GM12878 (cell line): ENCODE measurements around the gene GRK6. TPM values are rescaled to one million over a fixed set of nuclear protein-coding genes. Genes with fewer than 3 reads are reported as not detected.

Source experiments
- ATAC-seq: fragments of 200-7000 bp; cut with Tn5 transposase; 3 replicates; pipeline ENCODE4 v1.9.1; 2020; ENCODE audit warnings: mild to moderate bottlenecking, moderate library complexity
- BruUV-seq: library from RNA; stranded (reverse); fragments of 400-500 nt; replicated peaks from 2 replicates; lab custom pipeline; 2021; lab: Mats Ljungman, UMichigan
- CTCF ChIA-PET: fragments of 300-600 bp; sonication (Branson Sonifier 250); formaldehyde crosslinking; extraction: SDS; loops from one replicate; lab custom pipeline; 2021; ENCODE audit warnings: inconsistent platforms; lab: Yijun Ruan, JAX
- POLR2A ChIA-PET: fragments of 350-600 bp; formaldehyde crosslinking; extraction: SDS; loops from one replicate; lab custom pipeline; 2021; ENCODE audit warnings: inconsistent platforms; lab: Charles Lee
- RAD21 ChIA-PET: fragments of 300-600 bp; sonication (Branson Sonifier 250); formaldehyde crosslinking; loops from one replicate; lab custom pipeline; 2023; ENCODE audit warnings: antibody characterized with exemption; ENCODE audit not compliant: unreplicated experiment; lab: Charles Lee
- SMC1A ChIA-PET: fragments of 300-600 bp; sonication (Branson Sonifier 250); formaldehyde crosslinking; loops from one replicate; lab custom pipeline; 2023; ENCODE audit not compliant: unreplicated experiment, uncharacterized antibody; lab: Charles Lee
- DNase-seq: peaks from one replicate; pipeline ENCODE4 v3.0.0-alpha.2; 2011; ENCODE audit warnings: low read depth, low spot score
- FAIRE-seq: peaks from 3 replicates; lab custom pipeline; 2011; peaks lifted over from hg19 to GRCh38; lab: Jason Lieb, UNC
- H2AFZ ChIP-seq: 2 replicates; pipeline ENCODE4 v1.6.0; 2011; ENCODE audit warnings: low read depth, low read length, control low read depth; ENCODE audit not compliant: control insufficient read depth
- H3K27ac ChIP-seq: 2 replicates; pipeline ENCODE4 v1.5.1; 2011; ENCODE audit warnings: control low read depth; ENCODE audit not compliant: control insufficient read depth, insufficient read depth
- H3K27me3 ChIP-seq, 2 experiments: replicated peaks in 1 of 2; 2 replicates each; pipeline versions ENCODE4 v1.6.0 to v1.6.1; 2011; ENCODE audit warnings: low read length in 1 of 2; ENCODE audit not compliant: control insufficient read depth in 2 of 2, insufficient read depth in 2 of 2
- H3K36me3 ChIP-seq, 2 experiments: 2 replicates each; pipeline ENCODE4 v1.5.1; 2011; ENCODE audit warnings: low read length in 1 of 2; ENCODE audit not compliant: control insufficient read depth in 2 of 2, insufficient read depth in 2 of 2
- H3K4me1 ChIP-seq: 2 replicates; pipeline ENCODE4 v1.6.1; 2011; ENCODE audit warnings: mild to moderate bottlenecking, low read length, moderate library complexity, mixed read lengths; ENCODE audit not compliant: control insufficient read depth, insufficient read depth
- H3K4me2 ChIP-seq: 2 replicates; pipeline ENCODE4 v1.6.0; 2011; ENCODE audit warnings: control low read depth; ENCODE audit not compliant: control insufficient read depth, insufficient read depth
- H3K4me3 ChIP-seq: fragments of 200-600 bp; sonication (generic); 2 replicates; pipeline ENCODE4 v1.5.1; 2016
- H3K79me2 ChIP-seq: 2 replicates; pipeline ENCODE4 v1.6.0; 2011; ENCODE audit warnings: low read length; ENCODE audit not compliant: control insufficient read depth, insufficient read depth
- H3K9ac ChIP-seq: 2 replicates; pipeline ENCODE4 v1.8.0; 2011; ENCODE audit warnings: low read length, control low read depth, mixed read lengths; ENCODE audit not compliant: control insufficient read depth, insufficient read depth
- H3K9me3 ChIP-seq: replicated peaks from 3 replicates; pipeline ENCODE4 v1.5.1; 2011; ENCODE audit warnings: mild to moderate bottlenecking, low read length; ENCODE audit not compliant: control insufficient read depth, insufficient read depth
- H4K20me1 ChIP-seq: 2 replicates; pipeline ENCODE4 v1.6.0; 2011; ENCODE audit not compliant: control insufficient read depth, insufficient read depth
- BHLHE40 ChIP-seq, 2 experiments: fragments of 450-650 bp in 1 of 2; IDR thresholded peaks; 2 replicates each; pipeline ENCODE4 v1.6.1; 2011 to 2017; ENCODE audit warnings: low read depth in 2 of 2, borderline replicate concordance in 1 of 2, improper control_type of control experiment in 1 of 2, low read length in 1 of 2, mild to moderate bottlenecking in 1 of 2
- CBFB ChIP-seq: IDR thresholded peaks from 2 replicates; pipeline ENCODE4 v1.6.1; 2016; ENCODE audit warnings: antibody characterized with exemption, low read depth
- HDGF ChIP-seq: fragments of 450-650 bp; IDR thresholded peaks from 2 replicates; pipeline ENCODE4 v1.6.1; 2016; ENCODE audit warnings: antibody characterized with exemption
- KDM1A ChIP-seq: fragments of 200-600 bp; sonication (generic); IDR thresholded peaks from 2 replicates; pipeline ENCODE4 v1.6.1; 2016; ENCODE audit warnings: borderline replicate concordance
- MAX ChIP-seq: IDR thresholded peaks from 2 replicates; pipeline ENCODE4 v1.6.1; 2012; ENCODE audit warnings: low read depth, low read length, improper control_type of control experiment
- MEF2B ChIP-seq: fragments of 450-650 bp; IDR thresholded peaks from 2 replicates; pipeline ENCODE4 v1.6.1; 2018; ENCODE audit warnings: mild to moderate bottlenecking, moderate library complexity; ENCODE audit not compliant: partially characterized antibody, poor library complexity, severe bottlenecking
- NKRF ChIP-seq: fragments of 450-650 bp; conservative IDR thresholded peaks from 2 replicates; pipeline ENCODE4 v1.6.1; 2017; ENCODE audit warnings: mild to moderate bottlenecking, moderate library complexity
- POLR2AphosphoS5 ChIP-seq: IDR thresholded peaks from 2 replicates; pipeline ENCODE4 v1.6.1; 2011; ENCODE audit warnings: mild to moderate bottlenecking, low read length, inconsistent platforms
- RELA ChIP-seq: fragments of 450-650 bp; IDR thresholded peaks from 2 replicates; pipeline ENCODE4 v1.8.0; 2014; ENCODE audit warnings: borderline replicate concordance; ENCODE audit not compliant: partially characterized antibody
- RELB ChIP-seq: fragments of 450-650 bp; IDR thresholded peaks from 2 replicates; pipeline ENCODE4 v1.6.1; 2017; ENCODE audit warnings: low read depth, mild to moderate bottlenecking, moderate library complexity
- SIN3A ChIP-seq: IDR thresholded peaks from 2 replicates; pipeline ENCODE4 v1.6.1; 2012; ENCODE audit warnings: low read depth, low read length, improper control_type of control experiment
- SMAD5 ChIP-seq: IDR thresholded peaks from 2 replicates; pipeline ENCODE4 v1.6.1; 2016; ENCODE audit warnings: antibody characterized with exemption, low read depth
- TCF3 ChIP-seq: IDR thresholded peaks from 2 replicates; pipeline ENCODE4 v1.6.1; 2012; ENCODE audit warnings: low read depth, mild to moderate bottlenecking, low read length, borderline replicate concordance; ENCODE audit not compliant: insufficient read depth
- ZNF592 ChIP-seq: fragments of 450-650 bp; IDR thresholded peaks from 2 replicates; pipeline ENCODE4 v1.6.1; 2017; ENCODE audit warnings: mild to moderate bottlenecking, moderate library complexity
- WGBS: methylation state at CpG from one replicate; pipeline ENCODE4 v1.1.6; 2016; ENCODE audit warnings: low lambda C conversion rate; ENCODE audit not compliant: insufficient replicate concordance, insufficient coverage; ENCODE audit errors: missing lambda C conversion rate; 5-methylcytosine and 5-hydroxymethylcytosine counted together
- in situ Hi-C: fragments of 300-500 bp; cut with MboI; formaldehyde crosslinking; loops from 9 replicates; pipeline ENCODE4 v1.14.3; 2018; ENCODE audit warnings: mixed read lengths
- intact Hi-C: fragments of 100-400 bp; cut with micrococcal nuclease; formaldehyde crosslinking; loops from one replicate; pipeline ENCODE4 v1.14.2; 2022; ENCODE audit not compliant: unreplicated experiment
- polyA plus RNA-seq, 11 experiments: library from polyadenylated mRNA; depleted of rRNA in 4 of 11; unstranded in 6 of 11; stranded (reverse) in 5 of 11; fragments of >200 nt; fragmentation: Nextera tagmentation in 4 of 11; fragmentation: Illumina TruSeq in 1 of 11; extraction: Ambion mirVana in 4 of 11; extraction: Trizol in 1 of 11; gene quantifications; 1 replicate in 1 of 11; 2 replicates in 10 of 11; pipeline versions ENCODE4 v1.2.1 to v1.2.3, GENCODE V29; 2011 to 2016; ENCODE audit warnings: inconsistent platforms in 2 of 11, missing spikeins in 2 of 11, low read depth in 1 of 11
- total RNA-seq, 4 experiments: library from RNA; depleted of rRNA in 3 of 4; stranded (reverse); fragments of >200 nt in 3 of 4; fragmentation: Illumina TruSeq in 1 of 4; extraction: Trizol in 1 of 4; gene quantifications; 2 replicates each; pipeline versions ENCODE4 v1.2.1 to v1.2.3, GENCODE V29; 2013 to 2021

GRK6 gene
- total and polyA plus RNA-seq, 10 of the 15 experiments (the other 5 are each of a cell fraction or from before 2014, with no cell fraction given), result 0.79 to 124 (median 41.6) TPM

- ChIA-PET SMC1A (interaction anchor here (1.0 to 7.5 kb wide), 8 partner anchors 14 to 81 kb away, joined by 3 to 64 read pairs (median 32); partner anchors contain the start of genes PFN3 and PRR7), RAD21 (interaction anchor here (1.2 to 11.0 kb wide), 7 partner anchors 15 to 36 kb away, joined by 3 to 288 read pairs (median 7); partner anchors contain the start of gene PRR7), POLR2A (interaction anchor here (0.6 to 13.4 kb wide), 10 partner anchors 11 to 77 kb away, joined by 3 to 358 read pairs (median 6); partner anchors contain the start of genes F12, PDLIM7, PFN3 and PRR7), CTCF (interaction anchor here (0.7 to 13.2 kb wide), 11 partner anchors 13 to 327 kb away, joined by 3 to 188 read pairs (median 10); partner anchors contain the start of genes PFN3 and PRR7)
- no peaks in the 10 kb centered on the region for H3K9me3 ChIP-seq
- ATAC-seq, result no peak
- no peaks in the 10 kb centered on the region for H3K27me3 ChIP-seq
- H3K4me3 ChIP-seq, result peak overlapping the region; percentile 83
- H3K79me2 ChIP-seq, result peaks cover 52% of the 10 kb centered on the region
- H3K27ac ChIP-seq, result peak overlapping the region; percentile 94
- H3K4me2 ChIP-seq, result peak overlapping the region; percentile 65
- intact Hi-C loops (loop anchor here (1.0 to 2.0 kb wide), 2 partner anchors 24 to 27 kb away; no protein-coding TSS in a partner anchor), in situ Hi-C loops (no loop called here)
- TSS peak; percentile 66 for BruUV-seq
- peak overlapping the region; percentile 93 for H3K9ac ChIP-seq
- WGBS, result under 1% methylated on average over 11 of the region's 11 CpGs
- H3K36me3 ChIP-seq, result peaks cover 3% of the 10 kb centered on the region in 2 experiments; a peak in 3 of 4 replicates
- H3K4me1 ChIP-seq, result peaks cover 51% of the 10 kb centered on the region
- no peak for FAIRE-seq
- no peaks in the 10 kb centered on the region for H4K20me1 ChIP-seq
- no peak for DNase-seq
- no peak overlapping the region for H2AFZ ChIP-seq
- TF ChIP-seq HDGF, result peak; percentile 65; the same call in 1 of the 2 replicates
- TF ChIP-seq TCF3, result no peak
- 0 out of 2 replicates have a peak, but pooled peaks have one; percentile 5 for TF ChIP-seq SMAD5
- peak; percentile 30 for TF ChIP-seq RELA
- TF ChIP-seq SIN3A, result 0 out of 2 replicates have a peak, but pooled peaks have one; percentile 6
- 0 out of 2 replicates have a peak, but pooled peaks have one; percentile 29 for TF ChIP-seq CBFB
- peak; percentile 60; the same call in 1 of the 2 replicates for TF ChIP-seq MAX
- TF ChIP-seq MEF2B, result peak; percentile 2
- TF ChIP-seq RELB, result peak; percentile 46; the same call in 1 of the 2 replicates
- no peak for TF ChIP-seq ZNF592
- peak; percentile 49 for TF ChIP-seq POLR2AphosphoS5
- no peak for TF ChIP-seq KDM1A
- TF ChIP-seq BHLHE40 (IDR thresholded peaks at IDR 0.05; ENCODE audit: borderline replicate concordance in 1 of 2, low read depth in 2 of 2, low read length in 1 of 2), result peak; percentile 2 to 12; a peak in 2 of 4 replicates
- no peak for TF ChIP-seq NKRF
Observed at GRCh38 chr5:177427211-177427822, 841 bp downstream of the GRK6 start.
